ENCODE results near the gene TRIM37.
"Not testable (repeated sequence)": the region's sequence is repeated elsewhere in the genome, so short reads cannot be mapped to it uniquely, and the experiment has no call there.

Gene TRIM37

GRCh38 chr17:59145571-59146096 lies 39.0 kb upstream of the TRIM37 start:
- 92 to 97% methylated on average over 4 of the region's 4 CpGs for WGBS, 2 experiments
- H3K36me3 ChIP-seq (ENCODE audit: control insufficient read depth, insufficient read depth, low read length) = no peaks in the 10 kb centered on the region

GRCh38 chr17:59141860-59142259 lies 35.2 kb upstream of the TRIM37 start:
- no peaks in the 10 kb centered on the region for H3K27me3 ChIP-seq (ENCODE audit: control insufficient read depth, insufficient read depth, low read length, poor library complexity, severe bottlenecking)
- H3K9me3 ChIP-seq (ENCODE audit: control insufficient read depth, low read length) = no peaks in the 10 kb centered on the region
- no peaks in the 10 kb centered on the region for H3K4me1 ChIP-seq (ENCODE audit: control insufficient read depth, insufficient read depth, low read length)
- no peak overlapping the region for H3K4me3 ChIP-seq (ENCODE audit: insufficient read depth, low read depth, low read length)
- no peaks in the 10 kb centered on the region for H3K36me3 ChIP-seq (ENCODE audit: control insufficient read depth, insufficient read depth, low read length)
- 96 to 100% methylated on average over 1 of the region's 1 CpG for WGBS, 2 experiments
- no peak overlapping the region for H3K27ac ChIP-seq (ENCODE audit: insufficient read depth, low read depth, low read length, poor library complexity, severe bottlenecking)

More at GRCh38 chr17:59145571-59146096, 39.0 kb upstream of the TRIM37 start:
- Histone ChIP-seq H3K27me3 (ENCODE audit: control insufficient read depth, insufficient read depth, low read length, poor library complexity, severe bottlenecking) (no peaks in the 10 kb centered on the region), H3K9me3 (ENCODE audit: control insufficient read depth, low read length) (no peaks in the 10 kb centered on the region), H3K4me3 (ENCODE audit: insufficient read depth, low read depth, low read length) (no peak overlapping the region), H3K27ac (ENCODE audit: insufficient read depth, low read depth, low read length, poor library complexity, severe bottlenecking) (no peak overlapping the region), H3K4me1 (ENCODE audit: control insufficient read depth, insufficient read depth, low read length) (no peaks in the 10 kb centered on the region)

GRCh38 chr17:59139939-59140338 lies 33.3 kb upstream of the TRIM37 start:
- H3K36me3 ChIP-seq (ENCODE audit: control insufficient read depth, insufficient read depth, low read length) = no peaks in the 10 kb centered on the region
- H3K9me3 ChIP-seq (ENCODE audit: control insufficient read depth, low read length) = no peaks in the 10 kb centered on the region
- H3K27ac ChIP-seq (ENCODE audit: insufficient read depth, low read depth, low read length, poor library complexity, severe bottlenecking) = no peak overlapping the region
- H3K27me3 ChIP-seq (ENCODE audit: control insufficient read depth, insufficient read depth, low read length, poor library complexity, severe bottlenecking) = no peaks in the 10 kb centered on the region
- H3K4me1 ChIP-seq (ENCODE audit: control insufficient read depth, insufficient read depth, low read length) = no peaks in the 10 kb centered on the region
- 91 to 99% methylated on average over 4 of the region's 4 CpGs for WGBS, 2 experiments
- H3K4me3 ChIP-seq (ENCODE audit: insufficient read depth, low read depth, low read length) = no peak overlapping the region

- not testable (repeated sequence) for H3K4me1 ChIP-seq (ENCODE audit: control insufficient read depth, insufficient read depth, low read length); H3K27me3 ChIP-seq (ENCODE audit: control insufficient read depth, insufficient read depth, low read length, poor library complexity, severe bottlenecking); H3K36me3 ChIP-seq (ENCODE audit: control insufficient read depth, insufficient read depth, low read length); H3K4me3 ChIP-seq (ENCODE audit: insufficient read depth, low read depth, low read length); H3K27ac ChIP-seq (ENCODE audit: insufficient read depth, low read depth, low read length, poor library complexity, severe bottlenecking); H3K9me3 ChIP-seq (ENCODE audit: control insufficient read depth, low read length)
- WGBS, 2 experiments = 93 to 94% methylated on average over 10 of the region's 10 CpGs
These were observed 31.7 kb upstream of the TRIM37 start for GRCh38 chr17:59138339-59138738.

GRCh38 chr17:59131131-59131530 lies 24.5 kb upstream of the TRIM37 start:
- Histone ChIP-seq H3K27ac (ENCODE audit: insufficient read depth, low read depth, low read length, poor library complexity, severe bottlenecking) (no peak overlapping the region), H3K36me3 (ENCODE audit: control insufficient read depth, insufficient read depth, low read length) (peaks cover 8% of the 10 kb centered on the region), H3K9me3 (ENCODE audit: control insufficient read depth, low read length) (no peaks in the 10 kb centered on the region), H3K4me3 (ENCODE audit: insufficient read depth, low read depth, low read length) (no peak overlapping the region), H3K27me3 (ENCODE audit: control insufficient read depth, insufficient read depth, low read length, poor library complexity, severe bottlenecking) (no peaks in the 10 kb centered on the region), H3K4me1 (ENCODE audit: control insufficient read depth, insufficient read depth, low read length) (no peaks in the 10 kb centered on the region)
- WGBS, 2 experiments = 100% methylated on average over 1 of the region's 1 CpG

GRCh38 chr17:59129814-59130213 lies 23.1 kb upstream of the TRIM37 start:
- peaks cover 8% of the 10 kb centered on the region for H3K36me3 ChIP-seq (ENCODE audit: control insufficient read depth, insufficient read depth, low read length)
- 80 to 93% methylated on average over 1 to 2 of the region's 2 CpGs for WGBS, 2 experiments
- no peaks in the 10 kb centered on the region for H3K4me1 ChIP-seq (ENCODE audit: control insufficient read depth, insufficient read depth, low read length)
- H3K27ac ChIP-seq (ENCODE audit: insufficient read depth, low read depth, low read length, poor library complexity, severe bottlenecking) = no peak overlapping the region
- H3K4me3 ChIP-seq (ENCODE audit: insufficient read depth, low read depth, low read length) = no peak overlapping the region
- H3K9me3 ChIP-seq (ENCODE audit: control insufficient read depth, low read length) = no peaks in the 10 kb centered on the region
- H3K27me3 ChIP-seq (ENCODE audit: control insufficient read depth, insufficient read depth, low read length, poor library complexity, severe bottlenecking) = no peaks in the 10 kb centered on the region

GRCh38 chr17:59126809-59127417 lies 20.2 kb upstream of the TRIM37 start:
- WGBS, 2 experiments = 75 to 76% methylated on average over 2 to 3 of the region's 3 CpGs
- peaks cover 9% of the 10 kb centered on the region for H3K36me3 ChIP-seq (ENCODE audit: control insufficient read depth, insufficient read depth, low read length)

GRCh38 chr17:59124665-59125064 lies 18.0 kb upstream of the TRIM37 start:
- Histone ChIP-seq H3K9me3 (ENCODE audit: control insufficient read depth, low read length) (no peaks in the 10 kb centered on the region), H3K27ac (ENCODE audit: insufficient read depth, low read depth, low read length, poor library complexity, severe bottlenecking) (no peak overlapping the region), H3K4me3 (ENCODE audit: insufficient read depth, low read depth, low read length) (no peak overlapping the region), H3K36me3 (ENCODE audit: control insufficient read depth, insufficient read depth, low read length) (peaks cover 11% of the 10 kb centered on the region), H3K27me3 (ENCODE audit: control insufficient read depth, insufficient read depth, low read length, poor library complexity, severe bottlenecking) (no peaks in the 10 kb centered on the region), H3K4me1 (ENCODE audit: control insufficient read depth, insufficient read depth, low read length) (no peaks in the 10 kb centered on the region)
- WGBS, 2 experiments = 89 to 91% methylated on average over 6 of the region's 6 CpGs

More at GRCh38 chr17:59126809-59127417, 20.2 kb upstream of the TRIM37 start:
- Histone ChIP-seq H3K4me3 (ENCODE audit: insufficient read depth, low read depth, low read length) (no peak overlapping the region), H3K9me3 (ENCODE audit: control insufficient read depth, low read length) (no peaks in the 10 kb centered on the region), H3K27ac (ENCODE audit: insufficient read depth, low read depth, low read length, poor library complexity, severe bottlenecking) (no peak overlapping the region), H3K4me1 (ENCODE audit: control insufficient read depth, insufficient read depth, low read length) (no peaks in the 10 kb centered on the region), H3K27me3 (ENCODE audit: control insufficient read depth, insufficient read depth, low read length, poor library complexity, severe bottlenecking) (no peaks in the 10 kb centered on the region)

GRCh38 chr17:59121901-59122480 lies 15.3 kb upstream of the TRIM37 start:
- no peak overlapping the region for H3K4me3 ChIP-seq (ENCODE audit: insufficient read depth, low read depth, low read length)
- H3K27me3 ChIP-seq (ENCODE audit: control insufficient read depth, insufficient read depth, low read length, poor library complexity, severe bottlenecking) = no peaks in the 10 kb centered on the region
- H3K36me3 ChIP-seq (ENCODE audit: control insufficient read depth, insufficient read depth, low read length) = peaks cover 12% of the 10 kb centered on the region
- H3K4me1 ChIP-seq (ENCODE audit: control insufficient read depth, insufficient read depth, low read length) = no peaks in the 10 kb centered on the region
- WGBS, 2 experiments = 95 to 96% methylated on average over 8 to 9 of the region's 9 CpGs
- H3K27ac ChIP-seq (ENCODE audit: insufficient read depth, low read depth, low read length, poor library complexity, severe bottlenecking) = no peak overlapping the region
- H3K9me3 ChIP-seq (ENCODE audit: control insufficient read depth, low read length) = no peaks in the 10 kb centered on the region

- H3K4me3 ChIP-seq (ENCODE audit: insufficient read depth, low read depth, low read length) = no peak overlapping the region
- H3K27me3 ChIP-seq (ENCODE audit: control insufficient read depth, insufficient read depth, low read length, poor library complexity, severe bottlenecking) = no peaks in the 10 kb centered on the region
- no peaks in the 10 kb centered on the region for H3K9me3 ChIP-seq (ENCODE audit: control insufficient read depth, low read length)
- peaks cover 24% of the 10 kb centered on the region for H3K36me3 ChIP-seq (ENCODE audit: control insufficient read depth, insufficient read depth, low read length)
- WGBS, 2 experiments = 94 to 95% methylated on average over 9 of the region's 9 CpGs
- H3K4me1 ChIP-seq (ENCODE audit: control insufficient read depth, insufficient read depth, low read length) = no peaks in the 10 kb centered on the region
- no peak overlapping the region for H3K27ac ChIP-seq (ENCODE audit: insufficient read depth, low read depth, low read length, poor library complexity, severe bottlenecking)
These were observed 8.8 kb upstream of the TRIM37 start for GRCh38 chr17:59115474-59115873.
